ENCODE measurements around the gene TNFRSF25. TPM values are rescaled to one million over a fixed set of nuclear protein-coding genes. Genes with fewer than 3 reads are reported as not detected.

Gene TNFRSF25
- total and polyA plus RNA-seq, 9 of the 15 experiments (the other 6 are each of a cell fraction or from before 2014, with no cell fraction given) = 0.24 to 0.49 TPM; not detected in 7

- TF ChIP-seq PREB (CRISPR knock-in tag; IDR thresholded peaks at IDR 0.05) = no peak
- peak; percentile 13 for TF ChIP-seq HMGN3 (IDR thresholded peaks at IDR 0.05; ENCODE audit: borderline replicate concordance, extremely low read depth, insufficient read length, low read depth, low read length)
- TF ChIP-seq MNT (conservative IDR thresholded peaks at IDR 0.05) = peak in 1 of 2 experiments; percentile 52; a peak in 1 of 4 replicates
- TF ChIP-seq ZNF184 (CRISPR knock-in tag; IDR thresholded peaks at IDR 0.05) = no peak
- peak; percentile 28; the same call in 1 of the 2 replicates for TF ChIP-seq SAFB (IDR thresholded peaks at IDR 0.05; ENCODE audit: borderline replicate concordance, low read depth, low read length)
- peak; percentile 43 for TF ChIP-seq PCBP1 (IDR thresholded peaks at IDR 0.05; ENCODE audit: low read depth, low read length, poor library complexity, severe bottlenecking)
- TF ChIP-seq ZKSCAN1 (IDR thresholded peaks at IDR 0.05; ENCODE audit: low read depth, low read length) = no peak
- TF ChIP-seq SIN3A (IDR thresholded peaks at IDR 0.05; ENCODE audit: borderline replicate concordance in 2 of 2, control insufficient read depth in 1 of 2, low read depth in 2 of 2, low read length in 2 of 2) = peak in 1 of 2 experiments; percentile 61; a peak in 1 of 4 replicates
- TF ChIP-seq EGR1 (conservative IDR thresholded peaks at IDR 0.05) = 0 out of 2 replicates have a peak, but pooled peaks have one; percentile 6
- TF ChIP-seq TFAP4 (CRISPR knock-in tag; IDR thresholded peaks at IDR 0.05; ENCODE audit: borderline replicate concordance) = peak; percentile 51; the same call in 1 of the 2 replicates
- 0 out of 2 replicates have a peak, but pooled peaks have one; percentile 38 for TF ChIP-seq NR1H2 (CRISPR knock-in tag; IDR thresholded peaks at IDR 0.05)
- TF ChIP-seq ATF1 (CRISPR knock-in tag; IDR thresholded peaks at IDR 0.05) = no peak
- TF ChIP-seq ATF1 (tag; IDR thresholded peaks at IDR 0.05) = peak; percentile 31; the same call in 1 of the 2 replicates
- TF ChIP-seq MAZ (CRISPR knock-in tag; conservative IDR thresholded peaks at IDR 0.05 in 1 of 2, IDR thresholded peaks at IDR 0.05 in 1 of 2) = peak in 1 of 2 experiments; percentile 65; a peak in 2 of 4 replicates
- peak in 1 of 2 experiments; percentile 16; a peak in 1 of 4 replicates for TF ChIP-seq UBTF (IDR thresholded peaks at IDR 0.05; ENCODE audit: borderline replicate concordance in 1 of 2, low read depth in 2 of 2, low read length in 2 of 2)
- TF ChIP-seq TCF3 (CRISPR knock-in tag; IDR thresholded peaks at IDR 0.05) = no peak
- TF ChIP-seq ZBTB7A (IDR thresholded peaks at IDR 0.05; ENCODE audit: borderline replicate concordance, control insufficient read depth, low read depth, low read length) = peak; percentile 54; the same call in 1 of the 2 replicates
- TF ChIP-seq ZBTB12 (CRISPR knock-in tag; IDR thresholded peaks at IDR 0.05) = no peak
Measured at GRCh38 chr1:6420454-6421042, 45.4 kb downstream of the TNFRSF25 start (continued).
